Heart right ventricle (tissue), 16 donors: ENCODE measurements around the gene MICAL3. TPM values are rescaled to one million over a fixed set of nuclear protein-coding genes. Genes with fewer than 3 reads are reported as not detected.
A peak's percentile ranks its signal among the peaks of the same experiment; 100 is the strongest.
"Not testable (repeated sequence)": the region's sequence is repeated elsewhere in the genome, so short reads cannot be mapped to it uniquely, and the experiment has no call there.

Experiments used
- ATAC-seq, 8 donors: fragments of 200-7000 bp; cut with Tn5 transposase; one replicate each; pipeline ENCODE4 v1.9.1; 2020; ENCODE audit warnings: mild to moderate bottlenecking in 8 of 8, moderate library complexity in 8 of 8, moderate number of reproducible peaks in 1 of 8
- DNase-seq, 2 donors: peaks; one replicate each; pipeline ENCODE4 v3.0.0-alpha.2; 2020
- H3K27ac ChIP-seq, 10 donors: fragments of 200-600 bp; sonication (generic) in 2 of 10; one replicate each; pipeline versions ENCODE4 v1.5.0 to v1.8.0; 2020 to 2022; ENCODE audit warnings: mild to moderate bottlenecking in 3 of 10
- H3K27me3 ChIP-seq, 7 donors: fragments of 200-600 bp; one replicate each; pipeline ENCODE4 v1.8.0; 2021 to 2022; ENCODE audit warnings: mild to moderate bottlenecking in 2 of 7
- H3K36me3 ChIP-seq, 9 donors: fragments of 200-600 bp; sonication (generic) in 1 of 9; one replicate each; pipeline versions ENCODE4 v1.5.0 to v1.8.0; 2020 to 2022; ENCODE audit warnings: mild to moderate bottlenecking in 2 of 9
- H3K4me1 ChIP-seq, 9 donors: fragments of 200-600 bp; sonication (generic) in 1 of 9; one replicate each; pipeline versions ENCODE4 v1.5.0 to v1.8.0; 2020 to 2022; ENCODE audit warnings: mild to moderate bottlenecking in 4 of 9
- H3K4me3 ChIP-seq, 10 donors: fragments of 200-600 bp; sonication (generic) in 2 of 10; one replicate each; pipeline versions ENCODE4 v1.5.0 to v1.8.0; 2020 to 2022; ENCODE audit warnings: mild to moderate bottlenecking in 7 of 10, moderate library complexity in 2 of 10
- H3K9me3 ChIP-seq, 11 donors: fragments of 200-600 bp in 10 of 11; sonication (generic) in 2 of 11; one replicate each; pipeline versions ENCODE4 v1.5.0 to v1.8.0; 2013 to 2022; ENCODE audit warnings: mild to moderate bottlenecking in 2 of 11, control low read depth in 1 of 11, moderate library complexity in 1 of 11
- CTCF ChIP-seq, 9 donors: fragments of 200-600 bp; sonication (generic) in 2 of 9; IDR thresholded peaks; one replicate each; pipeline versions ENCODE4 v1.5.0 to v1.8.0; 2021 to 2022; ENCODE audit warnings: antibody characterized with exemption in 9 of 9, mild to moderate bottlenecking in 5 of 9, moderate library complexity in 1 of 9
- WGBS, 2 donors: extraction: QIAGEN DNeasy Blood & Tissue Kit; methylation state at CpG; one replicate each; pipeline ENCODE4 v1.1.7; 2013; ENCODE audit warnings: inconsistent platforms in 1 of 2; 5-methylcytosine and 5-hydroxymethylcytosine counted together
- intact Hi-C, 10 donors: fragments of 100-400 bp; cut with DNase I; formaldehyde crosslinking; loops; one replicate each; pipeline versions ENCODE4 v1.11.1 to v1.14.2; 2022
- polyA plus RNA-seq, 2 donors: library from polyadenylated mRNA; stranded (reverse); fragments of 200-250 nt; gene quantifications; one replicate each; pipeline ENCODE4 v1.2.3, GENCODE V29; 2013
- total RNA-seq, 10 donors: library from RNA; stranded (reverse); fragmentation: NEBNext Ultra II Directional in 3 of 10; extraction: Animal tissue kit (Norgen Biotek cat#: 25700) in 3 of 10; gene quantifications; one replicate each; pipeline versions ENCODE4 v1.2.1 to v1.2.4, GENCODE V29; 2021 to 2023
- donor health status: Arrhythmogenic right ventricular cardiomyopathy.
- donor health status: ischemic (EF 13 %, LVEDD 7.1; RV severe dilation, severe dysfunction).
- donor health status: healthy with polysubstance abuse.
- donor health status: DM: no; HTN: yes; CAD: no.
- donor health status: DM: no; HTN: no; CAD: no.
- donor health status: ischemic (EF 25% LVEDD 6.9; RV normal size, moderate dysfunction).
- donor health status: ischemic (EF 25% LVEDD 5.7; RV mildly dilated, moderate dysfunction).
- donor health status: healthy.
- donor health status: DM: yes; HTN: yes; CAD: no.
- donor health status: Ischemic cardiomyopathy.
- donor health status: ischemic (EF 35%, LVEDD 5.7; RV mildly dilated, moderate dysfunction).
- donor health status: nonischemic (EF 11% LVEDD 7.7; RV severe dilation, severe dysfunction).
- donor health status: DM: yes; HTN: yes; CAD: no.
- donor health status: PGD.
- donor health status: ischemic (EF 29% LVEDD 5.4; RV normal size, mild dysfunction).
- donor health status: nonischemic (EF 23%, LVEDD 6.1; RV moderate dilation, normal function).

Gene MICAL3
- total and polyA plus RNA-seq, 12 donors: 13.2 to 137 (median 109) TPM

GRCh38 chr22:17938484-17938924 lies 85.9 kb downstream of the MICAL3 start:
- Histone ChIP-seq H3K27ac (peak overlapping the region in 7 of 10 donors; percentile 62 to 81 (median 74)), H3K4me1 (peaks cover 18 to 67% (median 46%) of the 10 kb centered on the region in 9 donors), H3K36me3 (no peaks in the 10 kb centered on the region), H3K9me3 (no peaks in the 10 kb centered on the region), H3K4me3 (no peak overlapping the region), H3K27me3 (no peaks in the 10 kb centered on the region)
- ATAC-seq: peak; percentile 54 to 77 (median 66)
- 28 to 43% methylated on average over 8 of the region's 8 CpGs for WGBS, 2 donors
- no peak for DNase-seq
- no peak for TF ChIP-seq CTCF (IDR thresholded peaks at IDR 0.05)
- intact Hi-C loops: no loop called here

GRCh38 chr22:17932457-17932856 lies 91.9 kb downstream of the MICAL3 start:
- ATAC-seq, intact Hi-C loops, H3K36me3 ChIP-seq, H3K27me3 ChIP-seq, H3K4me3 ChIP-seq, DNase-seq, H3K9me3 ChIP-seq: not testable (repeated sequence)
- H3K27ac ChIP-seq: peak overlapping the region in 2 of 10 donors; percentile 5 to 12
- 96 to 100% methylated on average over 2 of the region's 2 CpGs for WGBS, 2 donors
- H3K4me1 ChIP-seq: peaks cover 0 to 33% (median 14%) of the 10 kb centered on the region in 9 donors

GRCh38 chr22:17931400-17931825 lies 92.9 kb downstream of the MICAL3 start:
- peak overlapping the region in 8 of 10 donors; percentile 12 to 86 (median 71) for H3K27ac ChIP-seq
- peak; percentile 89 to 98 (median 93) for ATAC-seq

GRCh38 chr22:17930455-17931313 lies 93.7 kb downstream of the MICAL3 start:
- H3K4me1 ChIP-seq: peaks cover 0 to 44% (median 22%) of the 10 kb centered on the region in 9 donors
- intact Hi-C loops: no loop called here
- 84 to 89% methylated on average over 18 of the region's 18 CpGs for WGBS, 2 donors
- no peak overlapping the region for H3K4me3 ChIP-seq
- no peaks in the 10 kb centered on the region for H3K36me3 ChIP-seq
- no peak for DNase-seq
- no peaks in the 10 kb centered on the region for H3K9me3 ChIP-seq
- H3K27ac ChIP-seq: peak overlapping the region in 8 of 10 donors; percentile 29 to 86 (median 71)
- no peaks in the 10 kb centered on the region for H3K27me3 ChIP-seq
- peak in 7 of 8 donors; percentile 15 to 72 (median 42) for ATAC-seq
- TF ChIP-seq CTCF (IDR thresholded peaks at IDR 0.05): no peak

More at GRCh38 chr22:17931400-17931825, 92.9 kb downstream of the MICAL3 start:
- DNase-seq: peak; percentile 59 to 84
- no peaks in the 10 kb centered on the region for H3K36me3 ChIP-seq
- no peaks in the 10 kb centered on the region for H3K27me3 ChIP-seq
- peaks cover 0 to 37% (median 16%) of the 10 kb centered on the region in 9 donors for H3K4me1 ChIP-seq
- intact Hi-C loops: no loop called here
- TF ChIP-seq CTCF (IDR thresholded peaks at IDR 0.05): no peak
- no peaks in the 10 kb centered on the region for H3K9me3 ChIP-seq
- no peak overlapping the region for H3K4me3 ChIP-seq
- 46 to 49% methylated on average over 3 of the region's 3 CpGs for WGBS, 2 donors
